Measurements from ENCODE around the gene EEF2. TPM values are rescaled to one million over a fixed set of nuclear protein-coding genes. Genes with fewer than 3 reads are reported as not detected.
"Not testable (repeated sequence)": the region's sequence is repeated elsewhere in the genome, so short reads cannot be mapped to it uniquely, and the experiment has no call there.

The EEF2 gene
- total RNA-seq, 1 donor from 2014 or later, result 1,892 TPM

- DNase-seq (ENCODE audit: low read depth in 2 of 2), result no peak
Observed at GRCh38 chr19:3949294-3949693, 36.0 kb downstream of the EEF2 start.

- not testable (repeated sequence) for DNase-seq (ENCODE audit: low read depth in 2 of 2)
Observed at GRCh38 chr19:3947316-3947933, 37.8 kb downstream of the EEF2 start.

- DNase-seq (ENCODE audit: low read depth in 2 of 2), result no peak
Observed at GRCh38 chr19:3945838-3946237, 39.4 kb downstream of the EEF2 start.

DNA sequence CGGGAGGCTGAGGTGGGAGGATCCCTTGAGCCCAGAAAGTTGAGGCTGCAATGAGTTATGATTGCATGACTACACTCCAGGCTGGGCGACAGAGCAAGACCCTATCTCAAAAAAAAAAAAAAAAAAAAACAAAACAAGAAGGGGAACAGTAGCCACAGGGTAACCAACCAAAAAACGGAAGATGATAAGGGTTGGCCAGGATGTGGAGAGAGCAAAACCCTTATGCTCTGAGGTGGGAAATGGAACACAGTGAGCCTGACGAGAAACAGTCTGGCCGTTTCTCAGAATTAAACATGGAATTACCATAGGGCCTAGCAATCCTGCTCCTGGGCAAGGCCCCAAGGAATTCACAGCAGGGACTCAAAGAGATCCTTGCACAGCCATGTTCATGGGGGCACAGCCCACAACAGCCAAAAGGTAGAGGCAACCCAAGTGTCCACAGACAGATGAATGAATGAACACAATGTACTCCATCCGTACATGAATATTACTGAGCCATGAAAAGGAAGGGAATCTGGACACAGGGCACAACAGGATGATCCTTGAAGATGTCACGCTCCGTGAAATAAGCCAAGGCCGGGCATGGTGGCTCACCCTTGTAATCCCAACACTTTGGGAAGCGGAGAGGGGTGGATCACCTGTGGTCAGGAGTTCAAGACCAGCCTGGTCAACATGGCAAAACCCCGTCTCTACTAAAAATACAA is 41.1 kb downstream of the EEF2 start:
- DNase-seq (ENCODE audit: low read depth in 2 of 2), result no peak

GRCh38 chr19:3942790-3943409 is 42.4 kb downstream of the EEF2 start:
- DNase-seq (ENCODE audit: low read depth in 2 of 2), result no peak

GRCh38 chr19:3938300-3938950 is 46.8 kb downstream of the EEF2 start:
- not testable (repeated sequence) for DNase-seq (ENCODE audit: low read depth in 2 of 2)

DNA sequence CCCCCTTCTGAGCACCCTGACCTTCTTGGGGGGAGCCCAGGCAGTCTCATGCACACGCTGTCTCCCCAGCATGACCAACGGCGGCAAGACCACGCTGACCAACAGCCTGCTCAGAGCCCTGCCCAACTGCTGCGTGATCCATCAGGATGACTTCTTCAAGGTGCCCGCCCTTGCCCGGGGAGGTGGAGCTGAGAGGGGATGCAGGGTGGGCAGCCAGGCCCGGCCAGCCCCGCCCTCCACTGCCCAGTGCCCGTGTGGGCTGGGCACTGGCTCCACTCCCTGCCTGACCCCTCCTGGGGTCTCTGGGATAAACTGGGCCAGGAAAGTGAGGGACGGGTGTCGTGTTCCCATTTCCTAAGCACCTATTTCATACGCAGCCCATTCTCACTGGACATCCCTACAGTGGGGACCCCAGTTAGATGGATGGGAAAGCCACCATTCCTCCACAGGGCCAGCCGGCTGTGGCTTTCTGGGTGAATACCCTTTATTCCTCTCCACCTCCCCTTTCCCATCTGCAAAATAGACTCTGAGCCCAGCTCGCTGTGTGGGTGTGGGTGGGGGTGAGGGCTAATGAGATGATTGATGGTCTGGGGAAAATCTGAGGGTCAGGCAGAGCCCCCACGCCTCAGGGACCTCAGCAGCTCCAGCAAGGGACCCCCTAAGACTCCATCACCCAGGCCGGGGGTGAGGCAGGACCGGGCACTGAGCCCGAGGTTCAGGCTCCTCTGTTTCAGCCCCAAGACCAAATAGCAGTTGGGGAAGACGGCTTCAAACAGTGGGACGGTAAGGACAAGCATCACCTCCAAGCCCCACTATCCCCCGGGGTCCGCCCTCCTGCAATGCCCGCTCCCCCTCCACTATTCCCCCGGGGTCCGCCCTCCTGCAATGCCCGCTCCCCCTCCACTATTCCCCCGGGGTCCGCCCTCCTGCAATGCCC is 48.5 kb downstream of the EEF2 start:
- DNase-seq (ENCODE audit: low read depth in 2 of 2), result no peak

DNA sequence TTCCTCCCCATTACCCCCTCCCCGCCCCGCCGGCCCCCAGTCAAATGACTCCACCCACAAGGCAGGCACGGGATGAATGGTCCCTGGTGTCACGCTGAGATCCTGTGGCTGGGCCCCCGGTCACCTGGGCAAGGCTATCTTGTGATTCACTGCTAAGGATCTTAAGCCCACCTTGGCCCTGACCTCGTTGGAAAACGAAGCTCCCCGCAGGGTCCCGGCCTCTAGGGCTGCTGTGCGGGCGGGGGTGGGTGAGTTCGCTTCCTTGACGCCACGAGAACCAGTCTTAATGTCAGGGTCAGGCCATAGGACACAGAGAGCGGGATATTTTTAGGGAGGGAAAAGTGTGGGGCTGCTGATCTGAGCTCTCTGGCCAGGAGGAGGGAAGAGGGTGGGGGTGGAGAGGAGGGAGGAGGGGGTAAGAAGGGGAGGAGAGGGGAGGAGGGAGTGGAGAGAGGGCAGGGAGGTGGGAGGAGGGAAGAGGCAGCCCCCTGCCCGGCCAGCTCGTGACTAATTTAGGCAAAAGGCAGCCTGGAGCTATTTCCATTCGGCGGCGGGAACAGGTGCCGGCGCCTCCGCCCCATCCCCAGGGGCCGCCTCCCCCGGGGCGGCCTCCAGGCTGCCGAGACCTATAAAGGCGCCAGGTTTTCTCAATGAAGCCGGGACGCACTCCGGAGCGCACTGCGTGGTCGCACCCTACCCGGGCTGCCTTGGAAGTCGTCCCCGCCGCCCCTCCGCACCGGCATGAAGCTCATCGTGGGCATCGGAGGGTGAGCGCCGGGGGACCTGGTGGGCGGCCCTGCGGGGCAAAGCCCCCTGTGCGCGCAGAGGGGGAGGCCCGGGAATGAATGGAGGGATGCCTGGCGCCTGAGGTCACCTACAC is 52.1 kb downstream of the EEF2 start, which contains the start of gene NMRK2:
Gene NMRK2 (plus strand): TSS at position 139 of the 880 bp plus-strand sequence. CDS start 603 bp downstream, at position 742.
- no peak for DNase-seq (ENCODE audit: low read depth in 2 of 2)

- DNase-seq (ENCODE audit: low read depth in 2 of 2), result no peak
Observed at GRCh38 chr19:3931041-3931440, 54.2 kb downstream of the EEF2 start.

Other genes starting within 250 kb of the EEF2 start
- gene APBA3, start 223.8 kb downstream of the EEF2 start, total RNA-seq, result 15.0 and 22.5 TPM in 2 replicates
- 45.1 and 72.9 TPM in 2 replicates for gene MRPL54, start 222.8 kb downstream of the EEF2 start, total RNA-seq
- gene RAX2, start 213.2 kb downstream of the EEF2 start, total RNA-seq, result not detected in 2 replicates
- 0.64 and 0.76 TPM in 2 replicates for gene MATK, start 199.1 kb downstream of the EEF2 start, total RNA-seq
- gene ZFR2, start 116.4 kb downstream of the EEF2 start, total RNA-seq, result 0.13 TPM in 1 of 2 replicates, not detected in the other
- gene ATCAY, start 104.8 kb downstream of the EEF2 start, total RNA-seq, result under 0.01 TPM in 1 of 2 replicates, not detected in the other
- gene NMRK2, start 52.4 kb downstream of the EEF2 start, total RNA-seq, result not detected in 2 replicates
- gene DAPK3, start 14.4 kb downstream of the EEF2 start, total RNA-seq, result 127 and 171 TPM in 2 replicates
- 24.1 and 32.9 TPM in 2 replicates for gene PIAS4, start 22.3 kb upstream of the EEF2 start, total RNA-seq
- gene ZBTB7A, start 81.4 kb upstream of the EEF2 start, total RNA-seq, result 7.2 and 14.2 TPM in 2 replicates
- 106 and 159 TPM in 2 replicates for gene MAP2K2, start 138.7 kb upstream of the EEF2 start, total RNA-seq
- gene CREB3L3, start 168.2 kb upstream of the EEF2 start, total RNA-seq, result not detected in 2 replicates
- 9.0 and 12.3 TPM in 2 replicates for gene SIRT6, start 197.1 kb upstream of the EEF2 start, total RNA-seq
- 0.13 and 0.38 TPM in 2 replicates for gene ANKRD24, start 197.2 kb upstream of the EEF2 start, total RNA-seq
- gene EBI3, start 244.1 kb upstream of the EEF2 start, total RNA-seq, result 0.26 and 1.5 TPM in 2 replicates

Measured in dermis microvascular lymphatic vessel endothelial cell (primary cell).